IMR-90 (cell line): ENCODE data around the gene TFDP2. TPM values are rescaled to one million over a fixed set of nuclear protein-coding genes. Genes with fewer than 3 reads are reported as not detected.

Source experiments
- ATAC-seq: fragments of 200-7000 bp; cut with Tn5 transposase; 2 replicates; pipeline ENCODE4 v1.9.1; 2020; ENCODE audit warnings: low read depth, mild to moderate bottlenecking, moderate library complexity
- BruUV-seq: library from RNA; stranded (reverse); fragments of 400-500 nt; replicated peaks from 2 replicates; lab custom pipeline; 2021; lab: Mats Ljungman, UMichigan
- CTCF ChIA-PET: fragments of 300-600 bp; formaldehyde crosslinking; extraction: SDS; loops from one replicate; lab custom pipeline; 2021; ENCODE audit warnings: antibody characterized with exemption; lab: Yijun Ruan, JAX
- POLR2A ChIA-PET: fragments of 300-600 bp; sonication (Branson Sonifier 250); formaldehyde crosslinking; loops from one replicate; lab custom pipeline; 2022; ENCODE audit warnings: antibody characterized with exemption; ENCODE audit not compliant: unreplicated experiment; lab: Charles Lee
- DNase-seq: peaks from one replicate; pipeline ENCODE4 v3.0.0; 2013
- H2AFZ ChIP-seq: replicated peaks from 2 replicates; pipeline ENCODE3; 2013; ENCODE audit warnings: low read length, mild to moderate bottlenecking; ENCODE audit not compliant: poor library complexity
- H2AK5ac ChIP-seq: 2 replicates; pipeline ENCODE4 v1.6.1; 2013; ENCODE audit warnings: low read depth, low read length, inconsistent platforms
- H2AK9ac ChIP-seq: replicated peaks from 2 replicates; pipeline ENCODE3; 2013; ENCODE audit warnings: mild to moderate bottlenecking, low read depth, low read length, moderate library complexity; ENCODE audit not compliant: poor library complexity
- H2BK120ac ChIP-seq: 2 replicates; pipeline ENCODE4 v1.6.1; 2013; ENCODE audit warnings: low read depth, low read length, inconsistent platforms
- H2BK15ac ChIP-seq: 3 replicates; pipeline ENCODE4 v1.6.1; 2013; ENCODE audit warnings: low read depth, low read length, inconsistent platforms
- H2BK20ac ChIP-seq: 2 replicates; pipeline ENCODE4 v1.6.1; 2013; ENCODE audit warnings: low read depth, mild to moderate bottlenecking, inconsistent platforms, low read length, moderate library complexity
- H2BK5ac ChIP-seq: 2 replicates; pipeline ENCODE4 v1.6.1; 2013; ENCODE audit warnings: mild to moderate bottlenecking, low read depth, low read length, inconsistent platforms; ENCODE audit not compliant: poor library complexity, severe bottlenecking
- H3K14ac ChIP-seq: replicated peaks from 2 replicates; pipeline ENCODE4 v1.6.1; 2013; ENCODE audit warnings: low read depth, low read length, inconsistent platforms
- H3K18ac ChIP-seq: 2 replicates; pipeline ENCODE4 v1.6.1; 2013; ENCODE audit warnings: low read depth, low read length, control low read depth
- H3K23ac ChIP-seq: 2 replicates; pipeline ENCODE4 v1.6.1; 2013; ENCODE audit warnings: low read depth, low read length, inconsistent platforms
- H3K27ac ChIP-seq: 2 replicates; pipeline ENCODE4 v1.5.1; 2013; ENCODE audit warnings: mild to moderate bottlenecking, control low read depth, low read length; ENCODE audit not compliant: insufficient read depth
- H3K27me3 ChIP-seq: 2 replicates; pipeline ENCODE4 v1.6.1; 2013; ENCODE audit warnings: low read length; ENCODE audit not compliant: control insufficient read depth, insufficient read depth
- H3K36me3 ChIP-seq: 2 replicates; pipeline ENCODE4 v1.6.1; 2013; ENCODE audit warnings: low read length, mixed read lengths; ENCODE audit not compliant: control insufficient read depth, insufficient read depth
- H3K4ac ChIP-seq: 2 replicates; pipeline ENCODE4 v1.6.1; 2013; ENCODE audit warnings: low read depth, low read length, inconsistent platforms
- H3K4me1 ChIP-seq: 2 replicates; pipeline ENCODE4 v1.6.1; 2013; ENCODE audit warnings: low read length, mixed read lengths; ENCODE audit not compliant: control insufficient read depth, insufficient read depth
- H3K4me2 ChIP-seq: 2 replicates; pipeline ENCODE4 v1.6.1; 2013; ENCODE audit warnings: low read depth, mild to moderate bottlenecking, control low read depth, low read length, moderate library complexity
- H3K4me3 ChIP-seq: 2 replicates; pipeline ENCODE4 v1.5.1; 2013; ENCODE audit warnings: low read depth, mild to moderate bottlenecking, control low read depth, low read length, moderate library complexity; ENCODE audit not compliant: insufficient read depth
- H3K56ac ChIP-seq: 2 replicates; pipeline ENCODE4 v1.6.1; 2013; ENCODE audit warnings: low read length, inconsistent platforms; ENCODE audit not compliant: insufficient read depth; ENCODE audit errors: extremely low read depth
- H3K79me1 ChIP-seq, 2 experiments: 2 replicates each; pipeline ENCODE4 v1.6.1; 2013; ENCODE audit warnings: low read length in 2 of 2, inconsistent platforms in 1 of 2, low read depth in 1 of 2
- H3K9ac ChIP-seq: 2 replicates; pipeline ENCODE4 v1.6.1; 2013; ENCODE audit warnings: low read depth, low read length, control low read depth
- H3K9me1 ChIP-seq: 2 replicates; pipeline ENCODE4 v1.6.1; 2013; ENCODE audit warnings: low read length, inconsistent platforms; ENCODE audit not compliant: insufficient read depth
- H3K9me3 ChIP-seq: 2 replicates; pipeline ENCODE4 v1.6.1; 2013; ENCODE audit warnings: low read length; ENCODE audit not compliant: control insufficient read depth, insufficient read depth
- H4K20me1 ChIP-seq: 2 replicates; pipeline ENCODE4 v1.6.1; 2013; ENCODE audit warnings: low read length, inconsistent platforms; ENCODE audit not compliant: insufficient read depth
- H4K5ac ChIP-seq: 2 replicates; pipeline ENCODE4 v1.6.1; 2013; ENCODE audit warnings: mild to moderate bottlenecking, low read depth, low read length, control low read depth
- H4K8ac ChIP-seq, 2 experiments: 2 replicates each; pipeline ENCODE4 v1.6.1; 2013; ENCODE audit warnings: low read depth in 2 of 2, low read length in 2 of 2, control low read depth in 1 of 2, inconsistent platforms in 1 of 2
- H4K91ac ChIP-seq: 2 replicates; pipeline ENCODE4 v1.6.1; 2013; ENCODE audit warnings: low read depth, low read length, inconsistent platforms; ENCODE audit not compliant: insufficient read depth
- FOS ChIP-seq: fragments of 150-350 bp; IDR thresholded peaks from 2 replicates; pipeline ENCODE4 v1.6.1; 2016; ENCODE audit warnings: low read depth, low read length
- MXI1 ChIP-seq: IDR thresholded peaks from 2 replicates; pipeline ENCODE4 v1.6.1; 2012; ENCODE audit warnings: low read depth, mild to moderate bottlenecking, low read length, moderate library complexity, borderline replicate concordance
- RAD21 ChIP-seq: IDR thresholded peaks from 2 replicates; pipeline ENCODE4 v1.6.1; 2012; ENCODE audit warnings: low read length, improper control_type of control experiment
- SMC3 ChIP-seq: fragments of 150-350 bp; IDR thresholded peaks from 2 replicates; pipeline ENCODE4 v1.6.1; 2016; ENCODE audit warnings: low read depth, mild to moderate bottlenecking, antibody characterized with exemption, low read length, moderate library complexity
- WGBS, 2 experiments: methylation state at CpG; one replicate each; pipeline versions ENCODE4 v1.1.5 to v1.1.7; 2013; ENCODE audit warnings: missing lambda C conversion rate in 2 of 2; ENCODE audit not compliant: insufficient read length in 1 of 2; ENCODE audit errors: extremely low coverage in 2 of 2; 5-methylcytosine and 5-hydroxymethylcytosine counted together
- dilution Hi-C: fragments of 300-500 bp; cut with HindIII; formaldehyde crosslinking; loops from one replicate; pipeline ENCODE4 v1.14.3; 2018; ENCODE audit warnings: low sequenced_read_pairs; ENCODE audit not compliant: unreplicated experiment
- in situ Hi-C: fragments of 300-500 bp; cut with MboI; formaldehyde crosslinking; loops from 3 replicates; pipeline ENCODE4 v1.14.3; 2019; ENCODE audit warnings: low sequenced_read_pairs, inconsistent platforms, mixed read lengths
- intact Hi-C: fragments of 100-400 bp; cut with micrococcal nuclease; formaldehyde crosslinking; loops from 2 replicates; pipeline ENCODE4 v1.10.0; 2022
- polyA plus RNA-seq, 3 experiments: library from polyadenylated mRNA; depleted of rRNA; stranded (reverse); fragments of >200 nt; gene quantifications; 2 replicates each; pipeline ENCODE4 v1.2.3, GENCODE V29; 2012; ENCODE audit warnings: low replicate concordance in 1 of 3
- total RNA-seq: library from RNA; depleted of rRNA; stranded (reverse); fragments of >200 nt; gene quantifications from 2 replicates; pipeline ENCODE4 v1.2.3, GENCODE V29; 2012
- TF ChIP-seq, protein P1 (sequence below): conservative IDR thresholded peaks from 2 replicates; pipeline ENCODE4 v1.5.1; 2012; ENCODE audit warnings: mild to moderate bottlenecking, low read depth, low read length, improper control_type of control experiment

TFDP2 gene
- total and polyA plus RNA-seq, 2 of the 4 experiments (the other 2 are of a cell fraction): 10.7 to 23.7 TPM

DNA sequence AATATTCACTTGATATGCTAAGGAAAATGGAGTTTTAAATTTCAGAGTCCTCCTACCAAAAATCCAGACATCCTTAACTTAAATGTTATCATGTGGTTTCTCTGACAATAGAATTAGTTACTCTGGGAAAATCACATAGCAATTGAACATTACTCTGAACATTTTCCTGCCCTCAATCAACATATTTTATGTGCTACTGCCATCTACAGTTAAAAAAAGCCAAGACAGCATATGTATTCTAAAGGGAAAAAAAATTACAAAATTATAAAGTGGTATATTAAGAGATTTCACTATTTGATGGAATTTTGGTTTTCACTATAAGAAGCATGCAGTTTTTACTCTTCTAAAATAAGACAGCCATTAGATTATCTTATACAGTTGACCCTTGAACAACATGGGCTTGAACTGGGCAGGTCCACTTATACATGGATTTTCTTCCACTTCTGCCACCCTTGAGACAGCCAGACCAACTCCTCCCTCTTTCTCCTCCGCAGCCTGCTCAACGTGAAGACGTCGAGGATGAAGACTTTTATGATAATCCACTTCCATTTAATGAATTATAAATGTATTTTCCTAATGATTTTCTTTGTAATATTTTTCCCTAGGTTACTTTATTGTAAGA, 150.6 kb downstream of the TFDP2 start:
- TF ChIP-seq SMC3: peak; percentile 45
- TF ChIP-seq MXI1: no peak
- TF ChIP-seq FOS: no peak
- TF ChIP-seq, protein P1, sequence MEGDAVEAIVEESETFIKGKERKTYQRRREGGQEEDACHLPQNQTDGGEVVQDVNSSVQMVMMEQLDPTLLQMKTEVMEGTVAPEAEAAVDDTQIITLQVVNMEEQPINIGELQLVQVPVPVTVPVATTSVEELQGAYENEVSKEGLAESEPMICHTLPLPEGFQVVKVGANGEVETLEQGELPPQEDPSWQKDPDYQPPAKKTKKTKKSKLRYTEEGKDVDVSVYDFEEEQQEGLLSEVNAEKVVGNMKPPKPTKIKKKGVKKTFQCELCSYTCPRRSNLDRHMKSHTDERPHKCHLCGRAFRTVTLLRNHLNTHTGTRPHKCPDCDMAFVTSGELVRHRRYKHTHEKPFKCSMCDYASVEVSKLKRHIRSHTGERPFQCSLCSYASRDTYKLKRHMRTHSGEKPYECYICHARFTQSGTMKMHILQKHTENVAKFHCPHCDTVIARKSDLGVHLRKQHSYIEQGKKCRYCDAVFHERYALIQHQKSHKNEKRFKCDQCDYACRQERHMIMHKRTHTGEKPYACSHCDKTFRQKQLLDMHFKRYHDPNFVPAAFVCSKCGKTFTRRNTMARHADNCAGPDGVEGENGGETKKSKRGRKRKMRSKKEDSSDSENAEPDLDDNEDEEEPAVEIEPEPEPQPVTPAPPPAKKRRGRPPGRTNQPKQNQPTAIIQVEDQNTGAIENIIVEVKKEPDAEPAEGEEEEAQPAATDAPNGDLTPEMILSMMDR: peak; percentile 61
- peak; percentile 52 for TF ChIP-seq RAD21
- ChIA-PET CTCF (no interaction called here), POLR2A (no interaction called here)
- H3K4me3 ChIP-seq: no peak overlapping the region
- H2BK5ac ChIP-seq: no peak overlapping the region
- ATAC-seq: 0 out of 2 replicates have a peak, but pooled peaks have one; percentile 49
- no peak overlapping the region for H3K14ac ChIP-seq
- in situ Hi-C loops (loop anchor here (25.0 kb wide), 1 partner anchor 411 kb away; no protein-coding TSS in a partner anchor), dilution Hi-C loops (no loop called here), intact Hi-C loops (loop anchor here (1.0 to 5.0 kb wide), 5 partner anchors 36 to 536 kb away; partner anchors contain the start of genes ATP1B3 and RNF7)
- H4K91ac ChIP-seq: no peak overlapping the region
- H2BK20ac ChIP-seq: no peak overlapping the region
- H3K79me1 ChIP-seq: no peaks in the 10 kb centered on the region
- H3K18ac ChIP-seq: no peak overlapping the region
- peaks cover 4% of the 10 kb centered on the region for H3K4me1 ChIP-seq
- no peak overlapping the region for H4K5ac ChIP-seq
- no peak overlapping the region for H3K4ac ChIP-seq
- no peak overlapping the region for H2BK15ac ChIP-seq
- no peak overlapping the region for H3K4me2 ChIP-seq
- no peak overlapping the region for H3K9ac ChIP-seq
- H4K8ac ChIP-seq: no peak overlapping the region
- no peaks in the 10 kb centered on the region for H4K20me1 ChIP-seq
- peak; percentile 35 for DNase-seq
- no TSS peak for BruUV-seq
- H3K9me3 ChIP-seq: no peaks in the 10 kb centered on the region
- H3K36me3 ChIP-seq: no peaks in the 10 kb centered on the region
- H3K27ac ChIP-seq: no peak overlapping the region
- no peak overlapping the region for H3K56ac ChIP-seq
- no peak overlapping the region for H2BK120ac ChIP-seq
- no peak overlapping the region for H2AFZ ChIP-seq
- H2AK9ac ChIP-seq: no peak overlapping the region
- WGBS, 2 experiments: no CpG with 5 or more reads among the region's 4 CpGs
- no peak overlapping the region for H2AK5ac ChIP-seq
- no peaks in the 10 kb centered on the region for H3K27me3 ChIP-seq
- no peak overlapping the region for H3K23ac ChIP-seq
- no peaks in the 10 kb centered on the region for H3K9me1 ChIP-seq
